ENCODE data around the gene CAMK1D. TPM values are rescaled to one million over a fixed set of nuclear protein-coding genes. Genes with fewer than 3 reads are reported as not detected.
A peak's percentile ranks its signal among the peaks of the same experiment; 100 is the strongest.
"Not testable (repeated sequence)": the region's sequence is repeated elsewhere in the genome, so short reads cannot be mapped to it uniquely, and the experiment has no call there.

The CAMK1D gene
- total RNA-seq, 4 donors from 2014 or later = 5.6 to 23.9 (median 7.4) TPM

GRCh38 chr10:12357525-12358151 lies 8.3 kb downstream of the CAMK1D start:
- Histone ChIP-seq H3K4me3 (no peak overlapping the region), H3K27me3 (no peaks in the 10 kb centered on the region), H3K27ac (no peak overlapping the region), H3K9me3 (no peaks in the 10 kb centered on the region), H3K4me1 (peaks cover 0 to 7% (median 0%) of the 10 kb centered on the region in 4 donors), H3K36me3 (no peaks in the 10 kb centered on the region)
- DNase-seq = no peak
- TF ChIP-seq CTCF (IDR thresholded peaks at IDR 0.05) = no peak
- no peak for TF ChIP-seq POLR2A (IDR thresholded peaks at IDR 0.05)

- H3K9me3 ChIP-seq = no peaks in the 10 kb centered on the region
- peaks cover 0 to 7% (median 0%) of the 10 kb centered on the region in 4 donors for H3K4me1 ChIP-seq
- no peak overlapping the region for H3K4me3 ChIP-seq
- H3K27ac ChIP-seq = no peak overlapping the region
- H3K36me3 ChIP-seq = no peaks in the 10 kb centered on the region
- no peak for DNase-seq
- TF ChIP-seq CTCF (IDR thresholded peaks at IDR 0.05) (no peak), POLR2A (IDR thresholded peaks at IDR 0.05) (no peak)
- H3K27me3 ChIP-seq = no peaks in the 10 kb centered on the region
Measured at GRCh38 chr10:12358863-12359564, 9.7 kb downstream of the CAMK1D start.

DNA sequence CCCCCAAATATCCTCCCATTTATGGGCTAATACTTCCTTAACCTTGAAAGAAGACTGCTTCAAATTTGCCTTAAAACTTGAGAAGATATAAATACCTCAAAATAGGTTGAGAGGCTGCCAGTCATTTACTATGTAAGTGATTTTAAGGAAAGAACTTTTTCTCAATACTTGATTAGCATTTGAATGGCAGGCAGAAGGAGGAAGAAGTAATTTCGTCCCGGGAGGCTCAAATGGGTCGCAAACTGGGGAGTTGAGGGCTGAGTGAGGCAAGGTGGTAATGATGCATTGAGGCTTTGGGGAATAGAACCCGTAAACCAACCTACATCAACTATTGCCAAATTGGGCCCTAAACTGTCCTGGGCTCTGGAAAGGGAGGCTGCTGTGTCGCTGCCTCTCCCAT lies 11.1 kb downstream of the CAMK1D start:
- Histone ChIP-seq H3K36me3 (no peaks in the 10 kb centered on the region), H3K4me1 (peaks cover 0 to 7% (median under 1%) of the 10 kb centered on the region in 4 donors), H3K27ac (no peak overlapping the region), H3K4me3 (no peak overlapping the region), H3K9me3 (no peaks in the 10 kb centered on the region), H3K27me3 (no peaks in the 10 kb centered on the region)
- TF ChIP-seq POLR2A (IDR thresholded peaks at IDR 0.05) (no peak), CTCF (IDR thresholded peaks at IDR 0.05) (no peak)
- DNase-seq = peak in 1 of 3 donors; percentile 13

DNA sequence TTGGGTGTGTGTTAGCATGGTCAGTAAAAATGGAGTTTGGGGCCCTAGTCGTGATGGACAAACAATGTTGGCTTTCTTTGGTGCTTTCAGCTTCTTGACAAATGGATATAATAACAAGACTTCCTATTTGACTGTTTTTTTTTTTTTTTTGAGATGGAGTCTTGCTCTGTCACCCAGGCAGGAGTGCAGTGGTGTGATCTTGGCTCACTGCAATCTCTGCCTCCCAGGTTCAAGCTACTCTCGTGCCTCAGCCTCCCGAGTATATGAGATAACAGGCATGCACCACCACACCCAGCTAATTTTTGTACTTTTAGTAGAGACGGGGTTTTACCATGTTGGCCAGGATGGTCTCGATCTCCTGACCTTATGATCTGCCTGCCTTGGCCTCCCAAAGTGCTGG lies 11.8 kb downstream of the CAMK1D start:
- not testable (repeated sequence) for H3K4me3 ChIP-seq, H3K27ac ChIP-seq, H3K36me3 ChIP-seq, H3K27me3 ChIP-seq, H3K4me1 ChIP-seq, H3K9me3 ChIP-seq
- DNase-seq = peak in 1 of 3 donors; percentile 15

DNA sequence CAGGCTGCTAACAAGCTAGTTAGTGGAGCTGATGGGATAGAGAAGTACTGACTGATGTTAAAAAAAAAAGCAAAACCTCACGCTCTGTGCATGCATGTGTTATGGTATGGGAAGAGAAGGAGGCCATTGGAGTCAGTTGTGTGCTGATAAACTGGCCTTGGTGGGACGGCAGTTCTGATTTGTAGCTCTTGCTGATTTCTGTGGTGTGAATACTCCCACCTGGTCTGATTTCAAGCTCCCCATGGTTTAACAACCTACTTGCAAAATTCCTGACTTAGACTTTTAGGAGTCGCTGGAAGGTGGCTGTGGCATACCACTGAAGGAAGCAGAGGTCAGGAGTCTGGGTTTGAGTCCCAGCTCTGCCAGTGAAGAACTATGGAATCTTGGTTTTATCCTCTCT lies 15.2 kb downstream of the CAMK1D start:
- H3K4me1 ChIP-seq = peaks cover 0 to 5% (median 0%) of the 10 kb centered on the region in 4 donors
- H3K9me3 ChIP-seq = no peaks in the 10 kb centered on the region
- H3K4me3 ChIP-seq = no peak overlapping the region
- TF ChIP-seq CTCF (IDR thresholded peaks at IDR 0.05) (no peak), POLR2A (IDR thresholded peaks at IDR 0.05) (no peak)
- H3K27me3 ChIP-seq = no peaks in the 10 kb centered on the region
- no peaks in the 10 kb centered on the region for H3K36me3 ChIP-seq
- H3K27ac ChIP-seq = no peak overlapping the region
- DNase-seq = peak in 1 of 3 donors; percentile 14

- H3K4me3 ChIP-seq = no peak overlapping the region
- H3K9me3 ChIP-seq = no peaks in the 10 kb centered on the region
- H3K4me1 ChIP-seq = peaks cover 0 to 5% (median 0%) of the 10 kb centered on the region in 4 donors
- TF ChIP-seq CTCF (IDR thresholded peaks at IDR 0.05) (no peak), POLR2A (IDR thresholded peaks at IDR 0.05) (no peak)
- H3K27ac ChIP-seq = no peak overlapping the region
- no peaks in the 10 kb centered on the region for H3K27me3 ChIP-seq
- no peak for DNase-seq
- no peaks in the 10 kb centered on the region for H3K36me3 ChIP-seq
Measured at GRCh38 chr10:12367272-12367671, 17.9 kb downstream of the CAMK1D start.
